Measurements from ENCODE around the gene RPS6KA2. TPM values are rescaled to one million over a fixed set of nuclear protein-coding genes. Genes with fewer than 3 reads are reported as not detected.
"Not testable (repeated sequence)": the region's sequence is repeated elsewhere in the genome, so short reads cannot be mapped to it uniquely, and the experiment has no call there.

RPS6KA2 gene
- total RNA-seq, 2 experiments from 2014 or later = 9.3 to 10.9 TPM

DNA sequence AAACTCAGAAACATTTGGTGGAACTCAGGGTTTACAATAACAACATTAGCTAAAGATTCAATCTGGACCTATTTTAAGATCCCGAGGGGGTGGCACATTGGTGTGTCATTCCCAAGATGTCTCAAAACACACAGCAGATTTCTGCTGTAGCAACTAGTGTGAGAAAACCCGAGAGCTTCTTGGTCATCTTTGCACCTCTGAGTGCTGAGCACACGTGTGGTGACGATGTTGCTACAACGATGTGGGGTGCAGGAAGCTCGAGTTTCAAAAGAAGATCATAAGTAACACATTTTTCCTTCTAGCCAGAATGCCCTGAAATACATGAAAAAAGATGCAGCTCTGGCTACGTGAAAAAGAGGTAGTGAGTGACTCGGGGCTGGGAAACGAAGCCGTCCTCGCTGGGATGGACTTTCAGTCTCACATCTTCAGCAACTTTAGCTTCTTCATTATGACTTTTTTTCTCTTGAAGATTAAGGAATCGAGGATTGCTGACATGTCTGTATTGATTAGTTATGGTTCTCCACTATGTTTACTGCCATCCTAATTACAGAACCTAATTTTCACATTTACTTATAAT lies 42.1 kb downstream of the RPS6KA2 start:
- intact Hi-C loops (cut with DNase I, micrococcal nuclease) = no loop called here
- no peak overlapping the region for H3K4me3 Mint-ChIP-seq
- DNase-seq (no peak), ATAC-seq (no peak)
- H3K27me3 Mint-ChIP-seq = no peaks in the 10 kb centered on the region
- H3K36me3 Mint-ChIP-seq (ENCODE audit: low read depth) = no peaks in the 10 kb centered on the region
- CTCF ChIA-PET = interaction anchor here (1.0 kb wide), 1 partner anchor 13 kb away, joined by 3 read pairs; no protein-coding TSS in a partner anchor
- no peaks in the 10 kb centered on the region for H3K9me3 Mint-ChIP-seq (ENCODE audit: low read depth)
- H3K4me1 Mint-ChIP-seq = peaks cover 20% of the 10 kb centered on the region
- POLR2A ChIA-PET = no interaction called here
- no peak overlapping the region for H3K27ac Mint-ChIP-seq

- ChIA-PET CTCF (interaction anchor here (1.0 kb wide), 1 partner anchor 12 kb away, joined by 3 read pairs; no protein-coding TSS in a partner anchor), POLR2A (no interaction called here)
- Mint-ChIP-seq H3K9me3 (ENCODE audit: low read depth) (no peaks in the 10 kb centered on the region), H3K27me3 (no peaks in the 10 kb centered on the region), H3K4me1 (peaks cover 12% of the 10 kb centered on the region), H3K36me3 (ENCODE audit: low read depth) (no peaks in the 10 kb centered on the region), H3K4me3 (no peak overlapping the region), H3K27ac (no peak overlapping the region)
- ATAC-seq (no peak), DNase-seq (no peak)
- intact Hi-C loops (cut with DNase I, micrococcal nuclease) = no loop called here
Measured at GRCh38 chr6:166584155-166584554, 42.9 kb downstream of the RPS6KA2 start.

- ChIA-PET CTCF (no interaction called here), POLR2A (no interaction called here)
- DNase-seq (no peak), ATAC-seq (no peak)
- Mint-ChIP-seq H3K36me3 (ENCODE audit: low read depth) (no peaks in the 10 kb centered on the region), H3K9me3 (ENCODE audit: low read depth) (no peaks in the 10 kb centered on the region), H3K27ac (no peak overlapping the region), H3K27me3 (no peaks in the 10 kb centered on the region), H3K4me3 (no peak overlapping the region), H3K4me1 (peaks cover 5% of the 10 kb centered on the region)
- intact Hi-C loops (cut with DNase I, micrococcal nuclease) = no loop called here
Measured at GRCh38 chr6:166583230-166583965, 43.7 kb downstream of the RPS6KA2 start.

DNA sequence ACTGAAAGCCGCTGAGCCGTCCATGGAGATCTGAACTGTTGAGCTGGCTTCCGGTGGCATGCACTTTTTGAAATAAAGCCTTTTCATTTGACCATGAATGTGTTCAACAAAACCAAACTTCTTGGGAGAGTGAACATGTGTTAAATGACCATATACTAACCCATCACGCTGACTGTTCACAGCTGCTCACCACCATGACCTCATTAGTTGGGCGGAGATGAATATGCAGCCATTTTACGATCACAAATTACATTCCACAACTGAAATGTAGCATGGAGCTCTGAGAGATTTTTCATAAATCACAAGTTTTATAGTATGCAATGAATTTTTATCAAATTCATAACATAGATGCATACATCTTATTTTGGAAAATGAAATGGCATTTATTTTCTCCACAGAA lies 44.8 kb downstream of the RPS6KA2 start:
- POLR2A ChIA-PET = no interaction called here
- ATAC-seq (no peak), DNase-seq (no peak)
- CTCF ChIA-PET = interaction anchor here (0.7 kb wide), 1 partner anchor 18 kb away, joined by 3 read pairs; no protein-coding TSS in a partner anchor
- H3K9me3 Mint-ChIP-seq (ENCODE audit: low read depth) = peaks cover 4% of the 10 kb centered on the region
- no peaks in the 10 kb centered on the region for H3K4me1 Mint-ChIP-seq
- H3K27me3 Mint-ChIP-seq = no peaks in the 10 kb centered on the region
- no peak overlapping the region for H3K4me3 Mint-ChIP-seq
- H3K36me3 Mint-ChIP-seq (ENCODE audit: low read depth) = peaks cover 3% of the 10 kb centered on the region
- H3K27ac Mint-ChIP-seq = no peak overlapping the region
- intact Hi-C loops (cut with DNase I, micrococcal nuclease) = no loop called here

GRCh38 chr6:166581801-166582200 lies 45.2 kb downstream of the RPS6KA2 start:
- ATAC-seq; CTCF ChIA-PET; H3K27ac Mint-ChIP-seq; DNase-seq; H3K36me3 Mint-ChIP-seq (ENCODE audit: low read depth); H3K9me3 Mint-ChIP-seq (ENCODE audit: low read depth); H3K4me3 Mint-ChIP-seq; H3K4me1 Mint-ChIP-seq; H3K27me3 Mint-ChIP-seq; intact Hi-C loops (cut with DNase I, micrococcal nuclease); POLR2A ChIA-PET: not testable (repeated sequence)

- POLR2A ChIA-PET = no interaction called here
- intact Hi-C loops (cut with DNase I, micrococcal nuclease) = no loop called here
- no peak for ATAC-seq
- no peaks in the 10 kb centered on the region for H3K27me3 Mint-ChIP-seq
- no peak overlapping the region for H3K4me3 Mint-ChIP-seq
- H3K4me1 Mint-ChIP-seq = no peaks in the 10 kb centered on the region
- peaks cover 8% of the 10 kb centered on the region for H3K36me3 Mint-ChIP-seq (ENCODE audit: low read depth)
- H3K27ac Mint-ChIP-seq = no peak overlapping the region
- CTCF ChIA-PET = no interaction called here
- peaks cover 8% of the 10 kb centered on the region for H3K9me3 Mint-ChIP-seq (ENCODE audit: low read depth)
- no peak for DNase-seq
Measured at GRCh38 chr6:166581091-166581511, 46.0 kb downstream of the RPS6KA2 start.

DNA sequence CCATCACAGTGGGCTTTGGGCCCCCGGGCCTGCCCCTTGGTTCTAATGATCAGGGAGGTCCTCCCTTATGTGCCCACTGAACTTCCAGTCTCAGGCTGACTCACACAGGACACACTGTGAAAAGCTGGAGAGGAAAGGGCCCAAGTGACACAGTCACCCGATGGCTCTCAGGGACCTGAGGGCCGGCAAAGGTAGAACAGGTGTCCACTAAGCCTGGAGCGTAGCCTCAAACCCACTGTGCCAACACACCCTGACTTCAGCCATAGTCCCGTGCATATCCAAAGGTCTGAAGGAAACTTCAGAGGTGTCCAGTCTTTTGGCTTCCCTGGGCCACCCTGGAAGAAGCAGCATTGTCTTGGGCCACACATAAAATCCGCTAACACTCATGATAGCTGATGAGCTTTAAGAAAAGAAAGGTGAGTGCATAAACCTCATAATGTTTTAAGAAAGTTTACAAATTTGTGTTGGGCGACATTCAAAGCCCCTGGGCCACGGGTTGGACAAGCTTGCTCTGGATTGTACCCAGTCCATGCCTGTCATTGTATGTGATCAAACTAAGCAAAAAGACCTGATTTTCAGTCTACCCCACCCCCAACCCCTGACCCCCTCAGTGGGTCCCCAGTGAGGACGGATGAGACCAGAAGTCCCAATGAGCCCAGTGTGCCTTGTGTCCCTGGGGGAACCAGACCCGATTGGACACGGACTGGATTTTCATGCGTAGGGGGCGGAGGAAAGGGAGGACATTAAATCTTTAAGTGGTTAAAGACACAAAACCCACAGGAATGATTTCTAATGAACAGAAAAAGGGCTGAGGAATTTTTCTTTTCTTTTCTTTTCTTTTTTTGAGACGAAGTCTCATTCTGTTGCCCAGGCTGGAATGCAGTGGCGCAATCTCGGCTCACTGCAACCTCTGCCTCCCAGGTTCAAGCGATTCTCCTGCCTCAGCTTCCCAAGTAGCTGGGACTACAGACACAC lies 46.7 kb downstream of the RPS6KA2 start:
- H3K4me1 Mint-ChIP-seq = no peaks in the 10 kb centered on the region
- ChIA-PET CTCF (no interaction called here), POLR2A (no interaction called here)
- no peak for DNase-seq
- peaks cover 10% of the 10 kb centered on the region for H3K9me3 Mint-ChIP-seq (ENCODE audit: low read depth)
- peaks cover 8% of the 10 kb centered on the region for H3K36me3 Mint-ChIP-seq (ENCODE audit: low read depth)
- no peaks in the 10 kb centered on the region for H3K27me3 Mint-ChIP-seq
- H3K27ac Mint-ChIP-seq = no peak overlapping the region
- no peak overlapping the region for H3K4me3 Mint-ChIP-seq
- no peak for ATAC-seq
- intact Hi-C loops (cut with DNase I, micrococcal nuclease) = no loop called here

DNA sequence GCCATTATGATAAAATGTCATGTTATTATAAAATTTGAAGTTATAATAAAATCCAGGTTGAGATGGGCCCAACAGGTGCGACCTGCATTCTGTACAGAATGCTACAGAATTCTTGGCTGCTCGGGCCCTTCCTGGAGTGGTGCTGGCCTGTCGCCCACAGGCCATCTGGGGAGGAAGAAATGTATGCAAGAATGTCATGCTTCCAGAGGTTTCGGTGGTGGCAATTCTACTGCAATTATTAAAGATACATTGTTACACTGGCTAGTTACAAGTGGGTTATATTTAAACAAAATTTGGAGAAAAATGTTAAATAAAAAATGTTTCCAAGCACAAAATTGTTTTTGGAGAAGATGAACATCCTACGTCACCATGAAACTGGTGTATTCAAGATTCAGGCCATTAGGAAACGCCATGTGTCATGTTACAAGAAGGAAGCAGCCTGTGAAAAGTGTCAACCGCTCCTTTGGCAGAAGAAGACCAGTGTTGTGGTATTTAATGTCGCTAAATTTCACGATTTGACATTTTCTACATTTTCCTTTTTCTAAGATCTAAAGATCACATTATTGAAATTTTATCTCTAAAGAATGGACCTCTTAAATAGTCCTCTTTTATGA lies 47.7 kb downstream of the RPS6KA2 start:
- no peak overlapping the region for H3K4me3 Mint-ChIP-seq
- ChIA-PET POLR2A (no interaction called here), CTCF (no interaction called here)
- no peak overlapping the region for H3K27ac Mint-ChIP-seq
- no peak for ATAC-seq
- peaks cover 8% of the 10 kb centered on the region for H3K36me3 Mint-ChIP-seq (ENCODE audit: low read depth)
- intact Hi-C loops (cut with DNase I, micrococcal nuclease) = no loop called here
- no peaks in the 10 kb centered on the region for H3K27me3 Mint-ChIP-seq
- H3K9me3 Mint-ChIP-seq (ENCODE audit: low read depth) = peaks cover 10% of the 10 kb centered on the region
- no peaks in the 10 kb centered on the region for H3K4me1 Mint-ChIP-seq
- DNase-seq = no peak

DNA sequence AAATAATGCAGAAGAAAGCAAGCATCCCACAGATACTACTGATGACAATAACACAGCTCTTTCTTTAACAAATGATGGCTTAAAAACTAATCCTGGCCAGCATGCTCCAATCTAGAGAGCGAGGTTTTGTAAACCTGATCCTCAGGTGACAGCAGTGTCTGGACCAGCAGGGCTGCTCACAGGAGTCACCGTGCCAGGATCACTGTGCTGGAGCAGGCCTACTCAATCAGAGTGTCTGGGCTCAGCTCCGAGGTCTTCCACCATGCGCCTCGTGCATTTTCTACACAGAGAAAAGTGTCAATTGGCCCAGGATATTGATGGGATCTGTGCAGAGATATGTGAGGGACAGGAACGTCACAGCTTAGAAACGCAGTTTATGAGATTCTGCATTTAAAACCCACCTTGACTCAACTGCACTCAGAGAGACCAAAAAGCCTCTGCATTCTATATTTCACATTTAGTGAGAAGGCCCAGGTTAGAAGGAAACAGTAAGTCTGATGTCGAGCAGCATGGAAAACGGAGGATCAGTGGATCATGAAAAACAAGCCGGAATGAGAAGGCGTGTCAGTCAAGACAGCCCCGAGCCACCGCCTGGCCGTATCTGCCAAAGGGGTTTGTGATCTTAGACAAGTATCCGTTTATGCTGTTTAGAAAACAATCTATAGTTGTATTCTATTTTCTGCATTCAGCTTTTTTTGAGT lies 48.4 kb downstream of the RPS6KA2 start:
- CTCF ChIA-PET = no interaction called here
- Mint-ChIP-seq H3K4me1 (no peaks in the 10 kb centered on the region), H3K27me3 (no peaks in the 10 kb centered on the region), H3K27ac (no peak overlapping the region), H3K36me3 (ENCODE audit: low read depth) (peaks cover 8% of the 10 kb centered on the region), H3K9me3 (ENCODE audit: low read depth) (peaks cover 10% of the 10 kb centered on the region), H3K4me3 (no peak overlapping the region)
- ATAC-seq = no peak
- POLR2A ChIA-PET = no interaction called here
- intact Hi-C loops (cut with DNase I, micrococcal nuclease) = no loop called here
- no peak for DNase-seq

DNA sequence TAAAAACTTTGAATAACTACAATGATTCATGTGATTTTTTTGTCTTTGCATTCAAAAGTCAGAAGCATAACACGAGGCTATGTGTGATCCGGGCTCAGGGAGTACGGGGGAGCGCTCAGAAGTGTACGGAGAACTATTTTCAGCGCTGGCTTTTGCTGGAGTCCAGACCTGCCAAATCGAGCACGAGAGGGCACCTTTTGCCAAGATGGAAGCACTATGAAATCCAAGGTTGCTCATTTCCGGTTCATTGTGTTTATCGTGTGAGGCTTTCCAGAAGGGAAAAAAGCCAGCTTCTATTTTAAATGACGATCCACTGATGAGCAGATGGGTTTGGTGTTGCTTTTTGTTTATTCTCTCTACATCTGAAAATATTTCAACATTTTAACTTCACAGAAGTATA lies 51.8 kb downstream of the RPS6KA2 start:
- no peak for ATAC-seq
- H3K36me3 Mint-ChIP-seq (ENCODE audit: low read depth) = peaks cover 8% of the 10 kb centered on the region
- intact Hi-C loops (cut with DNase I, micrococcal nuclease) = no loop called here
- no peaks in the 10 kb centered on the region for H3K4me1 Mint-ChIP-seq
- DNase-seq = no peak
- no peak overlapping the region for H3K4me3 Mint-ChIP-seq
- CTCF ChIA-PET = interaction anchor here (0.7 kb wide), 1 partner anchor 419 kb away, joined by 3 read pairs; no protein-coding TSS in a partner anchor
- POLR2A ChIA-PET = no interaction called here
- no peaks in the 10 kb centered on the region for H3K27me3 Mint-ChIP-seq
- H3K27ac Mint-ChIP-seq = no peak overlapping the region
- H3K9me3 Mint-ChIP-seq (ENCODE audit: low read depth) = peaks cover 10% of the 10 kb centered on the region

Data from activated CD4-positive, alpha-beta T cell treated with anti-CD3 and anti-CD28 coated beads for 36 hours (primary cell).